NCI-H2029 treated with DMSO at 0.1 percent for 48 hours (cell line): Measurements from ENCODE around the gene PPP1R8.

ENCODE experiments used
- DNase-seq: peaks from one replicate; lab custom pipeline; 2025; lab: John Stamatoyannopoulos, UW

Gene PPP1R8

DNA sequence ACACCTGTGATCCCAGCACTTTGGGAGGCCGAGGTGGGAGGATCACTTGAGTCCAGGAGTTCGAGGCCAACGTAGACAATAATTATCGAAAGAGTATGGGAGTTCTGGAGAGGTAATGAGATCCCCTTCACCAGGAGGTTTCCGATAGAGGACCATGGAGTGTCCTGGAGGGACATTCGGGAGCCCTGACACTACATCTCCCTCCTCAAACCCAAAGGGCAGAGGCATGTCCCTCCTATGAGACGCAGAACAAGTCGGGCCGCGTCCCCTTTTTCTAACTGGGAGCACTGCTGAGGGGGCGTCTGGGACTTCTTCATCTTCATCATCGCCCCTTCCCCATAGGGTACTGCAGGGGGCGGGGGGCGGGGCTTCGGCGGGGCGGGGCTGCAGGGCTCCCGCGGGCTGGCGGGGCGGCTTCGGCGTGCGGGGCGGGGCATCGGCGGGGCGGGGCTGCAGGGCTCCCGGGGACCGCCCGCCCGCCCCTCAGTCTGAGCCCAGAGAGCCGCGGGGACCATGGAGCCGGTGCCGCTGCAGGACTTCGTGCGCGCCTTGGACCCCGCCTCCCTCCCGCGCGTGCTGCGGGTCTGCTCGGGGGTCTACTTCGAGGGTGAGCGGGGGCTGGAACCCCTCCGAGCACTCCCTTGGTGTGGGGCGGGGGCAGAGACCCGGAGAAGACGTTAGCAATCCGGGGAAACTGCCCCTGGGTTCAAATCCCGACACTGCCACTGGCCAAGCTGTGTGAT, 41.6 kb downstream of the PPP1R8 start, which contains the start of gene THEMIS2:
THEMIS2 (plus strand) TSS at position 486 of the 743 bp plus-strand sequence; CDS start at position 514, 28 bp downstream.
- DNase-seq: no peak

DNA sequence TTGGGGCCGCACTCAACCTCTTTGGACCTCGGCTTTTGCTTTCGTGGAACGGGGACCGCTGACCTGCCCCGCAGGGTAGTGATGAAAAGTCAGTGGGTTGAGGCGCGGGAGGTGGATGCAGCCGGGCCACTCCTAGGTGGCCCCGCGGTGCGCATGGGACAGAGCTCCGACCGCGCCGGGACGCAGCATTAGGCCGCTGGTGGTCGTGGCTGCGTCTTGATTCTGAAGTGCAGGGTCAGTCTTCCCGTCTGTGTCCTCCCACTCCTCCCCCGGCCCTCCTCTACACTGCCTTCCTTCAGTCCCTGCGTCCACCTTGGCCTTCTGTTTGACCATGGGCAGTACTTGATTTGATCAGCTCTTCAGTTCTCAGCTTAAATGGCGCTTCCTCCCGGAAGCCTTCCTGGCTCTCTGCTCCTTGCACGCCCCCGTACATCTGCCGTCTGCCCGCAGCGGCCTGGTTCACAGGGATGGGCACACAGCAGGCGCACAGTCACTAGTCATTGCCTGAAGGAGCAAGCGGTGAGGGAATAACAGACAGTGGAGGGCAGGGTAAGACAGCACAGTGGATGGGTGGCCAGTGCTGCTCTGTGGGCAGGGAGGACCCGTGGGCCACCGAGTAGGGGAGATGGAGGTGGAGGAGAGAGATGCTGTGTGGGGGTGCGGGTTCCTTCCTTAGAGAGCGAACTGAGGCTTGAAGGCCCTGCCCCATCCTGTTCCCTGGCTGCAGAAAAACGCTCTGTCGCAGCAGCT, 42.4 kb downstream of the PPP1R8 start:
- DNase-seq: no peak

DNA sequence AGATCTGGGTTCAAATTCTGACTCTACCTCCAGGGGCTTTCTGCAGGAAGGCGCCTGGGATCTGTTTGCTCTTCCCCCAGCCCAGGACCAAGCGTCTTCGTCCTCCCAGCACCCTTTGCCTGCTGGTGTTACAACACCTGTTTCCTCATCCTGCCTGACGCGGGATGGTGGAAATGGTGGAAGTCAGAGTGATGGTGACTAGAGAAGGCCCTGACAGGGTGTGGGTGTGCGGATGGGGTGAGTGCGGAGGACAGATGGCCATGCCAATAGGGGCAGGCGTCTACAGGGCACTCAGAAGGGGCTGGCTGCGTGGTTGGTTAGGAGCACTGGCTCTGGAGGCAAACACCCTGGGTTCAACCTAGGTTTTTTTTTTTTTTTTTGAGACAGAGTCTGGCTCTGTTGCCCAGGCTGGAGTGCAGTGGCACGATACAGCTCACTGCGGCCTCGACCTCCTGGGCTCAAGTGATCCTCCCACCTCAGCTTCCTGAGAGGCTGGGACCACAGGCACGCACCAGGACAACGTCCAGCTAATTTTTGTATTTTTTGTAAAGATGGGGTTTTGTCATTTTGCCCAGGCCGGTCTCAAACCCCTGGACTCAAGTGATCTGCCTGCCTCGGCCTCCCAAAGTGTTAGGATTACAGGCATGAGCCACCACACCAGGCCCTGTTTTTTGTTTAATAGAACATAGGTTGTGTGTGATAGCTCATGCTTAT, 43.2 kb downstream of the PPP1R8 start:
- DNase-seq: no peak

DNA sequence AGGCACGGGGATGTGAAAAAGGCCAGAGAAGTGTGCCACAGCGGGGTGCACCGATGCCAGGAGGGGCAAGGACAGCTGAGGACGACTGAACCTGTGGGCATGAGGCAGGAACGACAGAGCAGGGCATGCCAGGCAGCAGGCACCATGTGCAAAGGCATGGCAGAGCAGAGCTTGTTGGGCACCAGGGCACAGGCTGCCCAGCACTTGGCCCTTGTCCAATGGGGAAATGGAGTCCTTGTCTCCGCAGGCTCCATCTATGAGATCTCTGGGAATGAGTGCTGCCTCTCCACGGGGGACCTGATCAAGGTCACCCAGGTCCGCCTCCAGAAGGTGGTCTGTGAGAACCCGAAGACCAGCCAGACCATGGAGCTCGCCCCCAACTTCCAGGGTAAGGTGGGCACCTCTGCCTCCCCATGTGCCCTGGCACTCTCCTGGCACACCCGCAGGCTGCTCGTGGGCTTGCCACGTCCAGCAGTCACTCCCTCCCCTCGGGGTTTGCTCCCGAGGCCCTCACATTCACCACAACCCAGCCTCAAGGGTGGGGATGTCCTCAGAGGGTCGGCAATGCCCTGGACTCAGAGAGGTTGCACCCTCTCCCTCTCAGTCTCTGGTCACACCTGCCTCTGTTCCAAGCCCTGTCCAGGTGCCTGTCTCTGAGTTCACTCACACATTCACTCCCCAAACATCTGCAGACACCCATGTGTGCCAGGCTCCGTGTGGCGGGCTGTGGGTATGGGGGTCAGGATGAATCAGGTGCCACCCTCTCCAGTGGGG, 45.9 kb downstream of the PPP1R8 start:
- no peak for DNase-seq

DNA sequence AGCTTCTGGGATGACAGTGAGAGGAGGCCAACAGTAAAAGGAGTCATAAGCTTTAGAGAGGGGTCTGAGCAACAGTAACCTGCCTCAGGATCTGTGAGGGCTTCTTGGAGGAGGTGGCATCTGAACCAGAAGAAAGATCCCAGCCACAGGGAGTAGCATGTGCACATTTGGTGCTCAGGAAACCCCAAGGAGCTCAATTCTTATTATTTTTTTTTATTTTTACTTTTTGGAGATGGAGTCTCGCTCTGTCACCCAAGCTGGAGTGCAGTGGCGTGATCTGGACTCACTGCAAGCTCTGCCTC, 46.5 kb downstream of the PPP1R8 start:
- no peak for DNase-seq

DNA sequence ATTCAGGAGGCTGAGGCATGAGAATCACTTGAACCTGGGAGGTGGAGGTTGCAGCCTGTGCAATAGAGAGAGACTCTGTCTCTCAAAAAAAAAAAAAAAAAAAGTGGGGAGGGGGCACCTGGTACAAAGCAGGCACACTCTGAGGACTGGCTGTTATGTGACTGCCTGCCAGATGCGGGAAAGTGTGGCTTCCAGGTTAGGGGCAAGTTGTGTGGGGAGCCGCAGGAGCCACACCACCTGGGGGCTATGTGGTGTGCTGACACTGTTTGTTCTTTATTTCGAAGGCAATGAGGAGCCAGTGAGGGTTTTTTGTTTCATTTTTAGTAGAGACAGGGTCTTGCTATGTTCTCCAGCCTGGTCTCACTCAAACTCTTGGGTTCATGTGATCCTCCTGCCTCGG, 47.5 kb downstream of the PPP1R8 start:
- DNase-seq: no peak

DNA sequence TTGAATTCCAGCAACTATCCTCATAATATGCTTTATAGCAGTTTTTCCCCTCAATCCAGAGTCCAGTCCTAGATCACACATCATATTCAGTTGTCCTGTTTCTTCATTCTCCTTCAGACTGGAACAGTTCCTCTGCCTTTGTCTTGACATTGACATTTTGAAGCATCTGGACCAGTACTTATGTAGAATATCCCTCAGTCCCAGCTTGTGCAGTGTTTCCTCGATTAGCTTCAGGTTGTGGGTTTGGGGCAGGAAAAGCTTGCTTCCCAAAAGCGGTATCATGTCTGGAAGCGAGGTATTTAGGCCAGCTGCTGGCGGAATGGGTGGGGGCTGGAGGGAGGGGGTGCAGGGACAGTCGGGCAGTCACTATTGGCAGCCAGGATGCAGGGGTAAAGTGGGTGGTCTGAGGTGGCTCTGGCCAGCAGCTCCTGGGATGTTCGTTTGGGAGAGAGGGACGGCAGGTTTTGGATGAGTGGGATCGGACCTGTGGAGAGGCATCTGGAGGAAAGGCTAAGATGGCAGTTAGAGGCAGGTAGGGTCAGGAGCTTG, 48.3 kb downstream of the PPP1R8 start:
- no peak for DNase-seq

DNA sequence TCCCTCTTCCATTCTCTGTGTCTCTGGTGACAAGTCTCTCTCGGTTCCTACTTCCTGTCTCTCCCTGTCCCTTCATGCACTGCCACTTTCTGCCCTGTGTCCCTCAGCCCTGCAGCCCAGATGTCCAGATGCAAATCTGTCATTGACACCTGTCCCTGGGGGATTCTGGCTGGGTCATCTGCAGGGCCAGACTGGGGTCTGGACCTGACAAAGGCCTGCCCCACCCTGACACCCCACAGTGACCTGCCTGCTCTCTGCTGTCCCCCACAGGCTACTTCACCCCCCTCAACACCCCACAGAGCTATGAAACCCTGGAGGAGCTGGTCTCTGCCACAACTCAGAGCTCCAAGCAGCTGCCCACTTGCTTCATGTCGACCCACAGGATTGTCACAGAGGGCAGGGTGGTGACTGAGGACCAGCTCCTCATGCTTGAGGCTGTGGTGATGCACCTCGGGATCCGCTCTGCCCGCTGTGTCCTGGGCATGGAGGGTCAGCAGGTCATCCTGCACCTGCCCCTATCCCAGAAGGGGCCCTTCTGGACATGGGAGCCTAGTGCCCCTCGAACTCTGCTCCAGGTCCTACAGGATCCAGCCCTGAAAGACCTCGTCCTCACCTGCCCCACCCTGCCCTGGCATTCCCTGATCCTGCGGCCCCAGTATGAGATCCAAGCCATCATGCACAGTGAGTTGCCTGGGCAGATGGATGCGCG, 48.9 kb downstream of the PPP1R8 start:
- DNase-seq: no peak

DNA sequence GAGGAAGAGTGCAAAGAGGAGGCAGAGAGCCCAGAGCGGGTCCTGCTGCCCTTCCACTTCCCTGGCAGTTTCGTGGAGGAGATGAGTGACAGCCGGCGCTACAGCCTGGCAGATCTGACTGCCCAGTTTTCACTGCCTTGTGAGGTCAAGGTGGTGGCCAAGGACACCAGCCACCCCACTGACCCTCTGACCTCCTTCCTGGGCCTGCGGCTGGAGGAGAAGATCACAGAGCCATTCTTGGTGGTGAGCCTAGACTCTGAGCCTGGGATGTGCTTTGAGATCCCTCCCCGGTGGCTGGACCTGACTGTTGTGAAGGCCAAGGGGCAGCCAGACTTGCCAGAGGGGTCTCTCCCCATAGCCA, 51.9 kb downstream of the PPP1R8 start:
- DNase-seq: no peak

DNA sequence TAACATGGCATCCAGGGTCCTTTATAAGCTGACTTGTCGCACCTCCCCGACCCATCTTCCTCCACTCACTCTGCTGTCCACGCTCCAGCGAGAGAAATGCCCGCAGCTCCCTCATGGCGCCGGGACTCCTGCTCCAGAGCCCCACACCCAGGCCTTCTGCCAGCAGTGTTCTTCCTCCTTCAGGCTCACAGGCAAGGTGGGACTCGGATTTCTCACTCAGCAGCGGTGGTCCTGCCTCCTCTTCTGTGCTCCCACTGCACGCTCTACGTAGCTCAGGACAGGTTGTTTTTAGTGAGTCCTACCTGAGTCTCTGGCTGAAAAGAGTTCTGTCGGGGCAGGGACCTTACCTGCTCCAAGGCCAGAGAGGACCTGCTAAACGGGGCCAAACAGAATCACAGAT, 53.0 kb downstream of the PPP1R8 start:
- DNase-seq: no peak

DNA sequence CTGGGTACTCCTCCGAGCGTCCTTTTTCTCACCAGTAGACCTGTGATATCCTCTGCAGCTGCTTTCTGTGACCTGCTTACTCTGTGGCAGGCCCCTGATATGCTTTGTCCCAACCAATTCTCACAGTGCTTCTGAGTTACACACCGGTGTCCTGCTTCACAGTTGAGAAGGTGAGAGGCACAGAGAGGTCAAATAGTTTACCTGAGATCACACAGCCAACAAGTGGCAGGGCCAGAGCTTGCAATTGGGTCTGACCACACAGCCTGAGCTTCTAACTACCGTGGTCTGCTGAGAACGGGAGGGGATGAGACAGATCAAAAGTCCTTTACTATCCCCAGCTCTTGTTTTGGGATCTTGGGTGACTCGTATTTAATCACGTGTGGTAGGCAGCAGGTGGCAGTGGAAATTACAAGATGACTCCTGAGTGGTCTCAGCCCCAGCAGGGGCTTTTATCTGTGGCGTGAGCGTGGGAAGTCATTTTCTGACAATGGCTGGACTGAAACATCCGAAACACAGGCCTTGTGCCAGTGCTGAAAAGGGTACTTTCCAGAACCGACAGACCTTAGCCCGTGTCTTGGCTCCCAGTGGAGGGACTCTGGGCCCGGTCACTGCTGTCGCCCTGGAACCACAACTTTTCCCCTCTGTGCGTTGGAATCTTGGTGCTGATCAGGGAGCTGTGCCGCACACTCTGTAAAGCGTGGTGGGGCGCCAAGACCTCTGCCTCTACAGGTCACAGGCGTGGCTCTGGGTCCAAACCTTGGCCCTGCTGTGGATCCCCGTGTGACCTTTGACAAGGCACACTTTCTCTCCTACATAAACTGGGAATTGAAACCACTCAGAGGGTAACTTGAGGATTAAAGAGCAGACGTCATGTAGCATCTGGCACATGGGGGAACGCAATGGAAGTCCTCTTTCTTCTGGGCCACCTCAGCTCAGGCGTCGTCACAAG, 53.7 kb downstream of the PPP1R8 start:
- DNase-seq: no peak

DNA sequence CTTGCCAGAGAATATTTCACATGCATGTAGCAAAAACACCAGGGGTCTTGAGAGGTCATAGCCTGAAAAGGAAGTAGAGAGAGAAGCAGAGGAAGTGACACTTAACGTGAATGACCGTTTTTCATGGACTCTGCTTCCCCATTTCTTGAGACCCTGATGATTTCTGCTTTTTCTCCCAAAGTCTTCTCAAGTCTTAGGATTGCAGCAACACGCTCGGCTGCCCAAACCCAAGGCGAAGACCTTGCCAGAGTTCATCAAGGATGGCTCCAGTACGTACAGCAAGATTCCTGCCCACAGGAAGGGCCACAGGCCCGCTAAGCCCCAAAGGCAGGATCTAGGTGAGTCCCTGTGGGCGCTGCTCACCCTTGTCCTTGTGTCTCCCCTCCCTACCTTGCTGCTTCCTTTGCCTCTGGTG, 54.5 kb downstream of the PPP1R8 start:
- DNase-seq: no peak

DNA sequence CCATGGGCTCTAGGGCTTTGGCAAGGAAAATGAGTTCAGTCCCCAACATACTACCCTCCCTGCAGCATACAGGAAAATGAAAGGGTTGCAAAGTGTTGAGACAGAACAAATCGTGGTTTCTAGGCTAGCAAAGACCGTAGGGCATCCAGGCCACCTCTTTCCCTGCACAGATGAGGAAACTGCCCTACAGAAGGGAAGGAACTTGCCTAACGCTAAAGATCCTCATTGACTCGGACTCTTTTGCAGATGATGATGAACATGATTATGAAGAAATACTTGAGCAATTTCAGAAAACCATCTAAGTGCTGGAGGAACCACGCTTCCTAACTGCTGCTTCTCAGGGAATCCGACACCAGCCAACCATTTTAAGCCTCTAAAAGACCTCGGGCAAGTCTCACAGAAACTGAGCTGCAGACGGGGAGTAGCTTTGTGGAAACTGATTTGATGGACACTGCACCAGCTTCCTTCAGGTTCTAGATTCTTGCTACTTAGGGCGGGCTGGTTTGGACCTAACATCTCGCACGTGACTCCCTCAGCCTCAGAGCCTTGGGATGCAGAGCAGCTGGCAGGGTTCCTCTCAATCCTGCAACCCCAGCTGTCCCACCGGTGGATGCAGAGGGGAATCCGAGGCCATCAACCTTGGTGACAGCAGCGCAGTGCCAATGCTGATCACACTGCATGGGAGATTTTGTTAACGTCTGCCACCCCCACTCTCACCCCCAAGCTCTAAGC, 55.2 kb downstream of the PPP1R8 start:
- no peak for DNase-seq

DNA sequence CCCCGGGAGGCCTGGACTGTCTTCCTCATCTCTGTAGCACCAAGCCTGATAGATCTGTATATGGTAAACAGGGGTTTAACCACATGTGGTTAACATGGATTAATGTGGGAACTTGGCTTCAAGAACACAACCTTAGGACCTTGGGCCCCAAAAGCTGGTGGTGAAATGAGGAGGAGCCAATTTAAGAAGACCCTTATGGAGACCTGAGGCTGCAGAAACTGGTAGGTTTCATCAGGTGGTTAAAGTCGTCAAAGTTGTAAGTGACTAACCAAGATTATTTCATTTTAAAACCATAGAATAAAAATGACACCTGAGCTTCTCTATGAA, 55.7 kb downstream of the PPP1R8 start:
- no peak for DNase-seq

DNA sequence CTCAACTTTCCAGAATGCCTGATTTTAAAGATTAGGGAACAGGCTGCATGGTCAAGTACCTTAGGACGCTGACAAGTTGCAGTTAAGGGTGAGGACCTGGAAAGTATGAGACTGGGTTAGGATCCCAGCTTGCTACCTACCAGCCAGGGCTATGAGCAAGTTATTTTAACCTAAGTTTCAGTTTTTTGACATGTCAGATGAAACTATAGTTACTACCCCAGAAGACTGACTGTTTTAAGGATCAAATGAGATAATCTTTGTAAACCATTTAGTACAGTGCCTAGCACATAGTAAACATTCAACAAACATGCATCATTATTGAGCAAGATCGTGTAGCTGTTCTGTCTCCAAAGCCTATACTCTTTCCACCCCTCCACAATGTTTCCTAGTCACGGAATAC, 56.2 kb downstream of the PPP1R8 start:
- no peak for DNase-seq

DNA sequence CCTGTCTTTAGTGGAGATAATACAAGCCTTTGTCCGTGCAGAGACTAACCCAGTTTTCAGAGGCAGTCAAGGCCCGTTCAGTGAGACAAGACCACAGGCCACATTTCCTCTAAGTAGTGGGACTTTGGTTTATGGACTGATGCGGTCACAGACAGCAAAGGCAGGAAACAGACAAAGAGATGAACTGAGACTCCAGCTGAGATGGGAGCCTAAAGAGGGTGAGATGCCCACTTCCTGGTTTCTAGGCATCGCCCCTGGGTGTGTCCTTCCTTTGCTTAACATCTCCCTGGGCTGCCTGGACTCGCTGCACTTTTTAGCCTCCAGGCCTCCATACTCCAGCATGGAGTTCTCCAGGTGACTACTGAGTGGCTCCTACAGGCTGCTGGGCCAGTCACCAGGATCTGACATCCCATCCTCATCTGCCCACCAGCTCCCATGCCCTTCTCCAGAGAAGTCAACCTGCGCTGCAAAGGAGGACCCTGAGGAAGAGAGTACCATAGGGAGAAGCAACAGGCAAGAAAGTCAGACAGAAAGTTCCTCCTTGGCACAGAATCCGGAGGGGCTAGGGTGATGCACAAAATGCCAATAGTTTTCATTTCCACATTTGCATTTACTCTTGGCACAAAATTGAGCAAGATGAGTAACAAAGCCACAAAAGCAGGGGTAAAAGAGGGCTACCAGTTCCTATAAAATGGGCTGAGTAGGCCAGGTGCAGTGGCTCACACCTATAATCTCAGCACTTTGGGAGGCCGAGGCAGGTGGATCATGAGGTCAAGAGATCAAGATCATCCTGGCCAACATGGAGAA, 56.8 kb downstream of the PPP1R8 start:
- no peak for DNase-seq

DNA sequence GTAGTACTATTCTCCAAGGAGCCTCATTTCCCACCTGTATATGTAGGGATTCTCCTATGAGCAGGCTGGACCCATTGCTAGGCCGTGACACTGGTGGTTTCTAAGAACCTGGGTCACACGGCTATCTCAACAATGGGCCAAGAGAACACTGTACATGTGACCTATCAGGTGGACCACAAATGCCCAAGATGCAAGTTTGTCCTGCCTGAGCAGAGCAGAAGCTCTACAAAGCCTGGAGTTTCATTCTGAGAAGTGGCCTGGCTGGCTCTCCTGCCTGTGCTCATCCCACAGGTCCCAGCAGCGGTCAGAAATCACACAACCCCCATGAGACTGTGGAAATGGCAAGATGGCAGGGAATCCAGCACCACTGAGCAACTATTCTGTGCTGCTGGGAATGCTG, 58.9 kb downstream of the PPP1R8 start:
- no peak for DNase-seq

DNA sequence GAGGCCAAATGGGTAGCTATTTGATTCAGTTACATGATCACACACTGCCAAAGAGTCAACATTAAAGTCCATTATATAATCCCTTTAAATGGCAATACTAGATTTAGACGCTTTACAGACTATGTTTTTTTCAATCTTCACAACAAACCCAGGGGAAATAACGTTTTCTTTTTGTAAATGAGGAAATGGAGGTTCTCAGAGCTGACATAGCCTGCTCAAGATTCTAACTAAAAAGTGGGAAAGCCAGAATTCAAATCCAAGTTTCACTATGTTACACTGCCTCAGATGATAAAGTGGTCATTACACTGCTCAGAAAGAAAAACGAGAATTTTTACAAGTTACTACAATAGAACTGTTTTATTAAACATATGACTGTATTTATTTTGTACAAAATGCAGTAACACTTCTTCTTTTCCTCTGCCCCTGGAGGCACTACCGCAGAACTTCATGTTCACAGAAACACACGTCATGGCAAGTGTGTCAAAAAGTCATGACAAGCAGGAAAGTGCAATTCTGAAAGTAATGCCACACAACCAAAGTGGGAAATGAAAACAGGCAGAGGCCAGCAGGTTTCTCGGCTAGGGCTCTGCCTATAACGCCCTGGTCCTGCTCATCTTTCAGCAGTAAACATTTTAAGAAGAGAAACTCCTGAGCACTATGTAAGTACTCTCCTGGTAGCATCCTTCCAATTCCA, 60.8 kb downstream of the PPP1R8 start:
- DNase-seq: no peak
